ENCODE measurements around the gene ISL1.

GRCh38 chr5:51395245-51395644 is 12.0 kb downstream of the ISL1 start:
- no peak for TF ChIP-seq CTCF (optimal IDR thresholded peaks at IDR 0.05 in 1 of 3, IDR thresholded peaks at IDR 0.05 in 1 of 3, conservative IDR thresholded peaks at IDR 0.05 in 1 of 3; ENCODE audit: extremely low read depth in 1 of 3, insufficient read depth in 2 of 3, low read length in 3 of 3)
- no peak for TF ChIP-seq EZH2 (IDR thresholded peaks at IDR 0.05; ENCODE audit: low read length)
